ENCODE results near the gene CTDSP2. TPM values are rescaled to one million over a fixed set of nuclear protein-coding genes. Genes with fewer than 3 reads are reported as not detected.

The CTDSP2 gene
- total RNA-seq, 2 donors from 2014 or later = 99.2 to 159 TPM

DNA sequence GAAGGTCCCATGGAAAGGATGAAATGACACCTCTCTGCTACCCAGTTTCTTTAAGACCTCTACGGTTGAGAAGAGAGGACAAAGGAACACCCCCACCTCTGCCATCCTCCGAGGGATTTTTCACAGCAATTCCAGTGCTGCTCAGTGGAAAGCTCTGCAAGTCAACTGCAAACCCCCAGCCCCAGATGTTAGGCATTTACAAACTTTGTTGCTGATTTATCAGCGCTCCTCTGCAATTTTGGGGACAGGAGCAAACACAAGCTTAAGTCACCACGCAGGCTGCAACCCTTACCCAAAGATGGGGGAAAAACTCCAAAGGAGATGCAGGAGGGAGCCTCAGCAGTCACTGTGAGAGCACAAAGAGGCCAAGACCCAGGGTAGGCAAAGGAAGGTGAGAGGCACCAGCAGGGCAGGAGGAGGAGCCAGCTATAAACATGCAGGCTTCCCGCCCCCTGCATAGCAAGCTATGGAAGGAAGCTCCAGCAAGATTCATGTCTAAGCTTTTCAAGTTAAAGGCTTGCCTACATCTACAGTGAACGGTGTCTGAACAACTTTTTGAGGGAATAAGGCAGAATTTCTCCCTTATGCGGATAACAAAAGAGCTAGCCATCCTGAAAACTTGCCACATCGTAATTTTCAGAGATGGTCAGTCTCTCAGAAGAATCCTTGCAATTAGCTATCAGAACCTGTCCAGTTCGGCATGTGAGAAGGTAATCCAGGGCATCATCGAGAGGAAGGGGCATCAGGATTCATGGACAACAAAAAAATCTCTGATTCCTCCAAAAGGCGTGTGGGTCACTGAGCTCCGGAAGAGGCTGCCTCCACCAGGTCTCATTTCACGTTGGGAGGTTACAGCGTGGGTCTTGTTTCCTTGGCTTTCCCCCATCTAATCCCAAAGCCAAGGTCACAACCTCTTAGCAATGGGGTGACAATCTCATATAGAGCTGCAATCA lies 3.9 kb downstream of the CTDSP2 start:
- Histone ChIP-seq H3K27me3 (replicated peaks; ENCODE audit: insufficient read depth) (no peaks in the 10 kb centered on the region), H3K4me1 (replicated peaks) (peaks cover 46% of the 10 kb centered on the region), H3K27ac (peak overlapping the region; percentile 98 to 100), H3K9me3 (no peaks in the 10 kb centered on the region), H3K4me3 (peak overlapping the region in 1 of 2 donors; percentile 4), H3K36me3 (no peaks in the 10 kb centered on the region)
- no peak for DNase-seq (ENCODE audit: low spot score)
- intact Hi-C loops (cut with DNase I) = no loop called here
- WGBS = 20% methylated on average over 14 of the region's 14 CpGs
- TF ChIP-seq POLR2A (IDR thresholded peaks at IDR 0.05) = no peak
- TF ChIP-seq, protein P1, sequence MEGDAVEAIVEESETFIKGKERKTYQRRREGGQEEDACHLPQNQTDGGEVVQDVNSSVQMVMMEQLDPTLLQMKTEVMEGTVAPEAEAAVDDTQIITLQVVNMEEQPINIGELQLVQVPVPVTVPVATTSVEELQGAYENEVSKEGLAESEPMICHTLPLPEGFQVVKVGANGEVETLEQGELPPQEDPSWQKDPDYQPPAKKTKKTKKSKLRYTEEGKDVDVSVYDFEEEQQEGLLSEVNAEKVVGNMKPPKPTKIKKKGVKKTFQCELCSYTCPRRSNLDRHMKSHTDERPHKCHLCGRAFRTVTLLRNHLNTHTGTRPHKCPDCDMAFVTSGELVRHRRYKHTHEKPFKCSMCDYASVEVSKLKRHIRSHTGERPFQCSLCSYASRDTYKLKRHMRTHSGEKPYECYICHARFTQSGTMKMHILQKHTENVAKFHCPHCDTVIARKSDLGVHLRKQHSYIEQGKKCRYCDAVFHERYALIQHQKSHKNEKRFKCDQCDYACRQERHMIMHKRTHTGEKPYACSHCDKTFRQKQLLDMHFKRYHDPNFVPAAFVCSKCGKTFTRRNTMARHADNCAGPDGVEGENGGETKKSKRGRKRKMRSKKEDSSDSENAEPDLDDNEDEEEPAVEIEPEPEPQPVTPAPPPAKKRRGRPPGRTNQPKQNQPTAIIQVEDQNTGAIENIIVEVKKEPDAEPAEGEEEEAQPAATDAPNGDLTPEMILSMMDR (IDR thresholded peaks at IDR 0.05) = no peak
- no peak for TF ChIP-seq POLR2AphosphoS5 (IDR thresholded peaks at IDR 0.05)

DNA sequence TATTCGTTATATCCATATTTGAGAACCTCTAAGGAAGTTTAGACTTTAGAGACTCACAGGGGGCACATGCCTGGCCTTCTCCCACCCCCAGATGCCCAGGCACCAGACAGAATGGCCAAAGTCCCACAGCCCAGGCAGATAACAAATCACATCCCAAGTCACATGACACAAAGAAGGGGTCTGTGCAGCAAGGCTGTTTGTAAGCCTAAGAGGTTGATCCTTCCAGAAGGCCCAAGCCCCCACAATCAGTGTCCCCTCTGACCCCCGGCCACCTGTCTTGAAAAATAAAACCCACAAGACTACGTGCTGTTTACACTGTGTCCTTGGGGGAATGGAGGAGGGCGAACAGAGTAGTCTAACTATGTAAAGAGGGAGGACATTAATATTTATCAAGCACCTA lies 5.1 kb downstream of the CTDSP2 start:
- Histone ChIP-seq H3K9me3 (no peaks in the 10 kb centered on the region), H3K27me3 (replicated peaks; ENCODE audit: insufficient read depth) (no peaks in the 10 kb centered on the region), H3K36me3 (no peaks in the 10 kb centered on the region), H3K4me1 (replicated peaks) (peaks cover 51% of the 10 kb centered on the region), H3K4me3 (no peak overlapping the region), H3K27ac (no peak overlapping the region)
- TF ChIP-seq POLR2A (IDR thresholded peaks at IDR 0.05) = no peak
- TF ChIP-seq, protein P1 (IDR thresholded peaks at IDR 0.05) = no peak
- DNase-seq (ENCODE audit: low spot score) = no peak
- intact Hi-C loops (cut with DNase I) = no loop called here
- WGBS = 40% methylated on average over 4 of the region's 4 CpGs

DNA sequence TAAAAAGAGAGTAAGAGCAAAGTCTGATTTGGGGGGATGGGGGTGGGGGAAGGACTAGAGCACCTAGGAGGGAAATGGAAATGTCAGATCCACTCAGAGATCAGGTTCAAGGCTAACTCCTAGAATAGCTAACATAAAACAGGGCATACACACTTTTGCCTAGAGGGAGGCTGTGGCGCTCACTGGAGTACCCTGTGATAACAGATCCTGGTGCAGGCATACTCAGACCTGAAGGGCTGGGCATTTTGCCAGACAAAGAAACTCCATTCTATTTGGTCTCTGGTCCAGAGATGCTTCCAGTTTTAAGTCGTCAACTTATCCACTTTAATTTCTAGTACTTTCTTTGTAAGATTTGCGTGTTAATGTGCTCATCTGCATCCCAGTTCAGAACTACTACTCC lies 5.8 kb downstream of the CTDSP2 start:
- TF ChIP-seq POLR2A (IDR thresholded peaks at IDR 0.05) (no peak), POLR2AphosphoS5 (IDR thresholded peaks at IDR 0.05) (no peak)
- TF ChIP-seq, protein P1 (IDR thresholded peaks at IDR 0.05) = no peak
- intact Hi-C loops (cut with DNase I) = no loop called here
- 13% methylated on average over 3 of the region's 3 CpGs for WGBS

DNA sequence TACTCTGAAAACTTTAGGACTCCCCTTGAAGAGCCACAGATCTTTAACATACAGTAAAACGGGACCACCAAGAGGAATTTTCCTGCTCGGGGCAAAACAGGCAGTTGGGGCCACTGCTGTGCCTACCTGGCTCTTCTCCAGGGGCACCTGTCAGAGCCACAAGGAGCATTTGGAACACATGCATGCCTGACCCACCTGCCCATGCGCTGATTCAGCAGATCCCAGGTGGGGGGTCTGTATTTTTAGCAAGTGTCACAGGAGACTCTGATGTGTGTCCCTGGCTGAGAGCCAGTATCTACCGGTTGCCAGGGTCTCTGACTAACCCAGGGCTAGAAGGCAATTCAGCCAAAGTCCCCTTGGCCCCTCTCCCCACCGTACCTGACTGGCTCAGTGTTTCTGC lies 6.5 kb downstream of the CTDSP2 start:
- no peaks in the 10 kb centered on the region for H3K9me3 ChIP-seq
- no peak for DNase-seq (ENCODE audit: low spot score)
- intact Hi-C loops (cut with DNase I) = no loop called here
- no peaks in the 10 kb centered on the region for H3K27me3 ChIP-seq (replicated peaks; ENCODE audit: insufficient read depth)
- TF ChIP-seq, protein P1 (IDR thresholded peaks at IDR 0.05) = no peak
- TF ChIP-seq POLR2AphosphoS5 (IDR thresholded peaks at IDR 0.05) (no peak), POLR2A (IDR thresholded peaks at IDR 0.05) (no peak)
- no peak overlapping the region for H3K27ac ChIP-seq
- no peaks in the 10 kb centered on the region for H3K36me3 ChIP-seq
- no peak overlapping the region for H3K4me3 ChIP-seq
- 22% methylated on average over 4 of the region's 5 CpGs for WGBS
- H3K4me1 ChIP-seq (replicated peaks) = peaks cover 51% of the 10 kb centered on the region

More for the DNA sequence above, 5.8 kb downstream of the CTDSP2 start:
- Histone ChIP-seq H3K27me3 (replicated peaks; ENCODE audit: insufficient read depth) (no peaks in the 10 kb centered on the region), H3K27ac (no peak overlapping the region), H3K9me3 (no peaks in the 10 kb centered on the region), H3K4me3 (no peak overlapping the region), H3K4me1 (replicated peaks) (peaks cover 51% of the 10 kb centered on the region), H3K36me3 (no peaks in the 10 kb centered on the region)
- no peak for DNase-seq (ENCODE audit: low spot score)
